ENCODE results near the gene TCF7L2. TPM values are rescaled to one million over a fixed set of nuclear protein-coding genes. Genes with fewer than 3 reads are reported as not detected.

TCF7L2 gene
- 9.9 and 14.8 TPM in 2 replicates for total RNA-seq (2021)
- percentile 78 among the genes with signal in this experiment for Bru-seq, nascent RNA
- percentile 66 among the genes with signal in this experiment for BruChase-seq, experiment 1, labeled RNA remaining after a 2-hour chase
- percentile 52 among the genes with signal in this experiment for BruChase-seq, experiment 2, labeled RNA remaining after a 6-hour chase
- long read RNA-seq, partial matches to known transcripts, result 2 of 5 reads
- long read RNA-seq, other reads (novel, unspliced or antisense), result 3 of 5 reads

DNA sequence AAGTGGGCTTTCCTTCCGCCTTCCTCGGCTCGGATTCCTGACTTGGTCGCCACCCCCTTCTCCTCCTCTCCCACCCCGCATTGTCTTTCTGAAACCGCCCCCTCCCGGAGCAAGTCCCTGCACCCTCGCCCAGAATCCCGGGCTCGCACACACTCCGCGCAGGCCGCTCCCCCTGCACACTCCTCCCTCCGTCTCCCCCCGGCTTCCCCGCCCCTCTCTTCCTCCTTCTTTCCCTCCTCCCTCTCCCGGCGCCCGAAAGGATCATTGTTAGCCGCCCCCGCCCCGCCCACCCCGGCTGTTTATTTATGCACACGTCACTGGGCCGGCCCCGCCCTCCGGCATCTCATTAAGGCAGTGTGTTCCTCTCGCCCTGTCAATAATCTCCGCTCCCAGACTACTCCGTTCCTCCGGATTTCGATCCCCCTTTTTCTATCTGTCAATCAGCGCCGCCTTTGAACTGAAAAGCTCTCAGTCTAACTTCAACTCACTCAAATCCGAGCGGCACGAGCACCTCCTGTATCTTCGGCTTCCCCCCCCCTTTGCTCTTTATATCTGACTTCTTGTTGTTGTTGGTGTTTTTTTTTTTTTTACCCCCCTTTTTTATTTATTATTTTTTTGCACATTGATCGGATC, at the start of gene TCF7L2:
TCF7L2 (plus strand) TSS at position 373 of the 633 bp plus-strand sequence. CDS start 510 bp downstream, outside the sequence.
- H3F3A ChIP-seq (ENCODE audit: insufficient read depth, low read depth), result peaks cover 10% of the 10 kb centered on the region; the same call in 1 of the 2 replicates
- no peaks in the 10 kb centered on the region for H3K9me3 ChIP-seq (ENCODE audit: insufficient read depth, low read depth)
- H3K27me3 ChIP-seq (ENCODE audit: insufficient read depth, low read depth), result no peaks in the 10 kb centered on the region
- no peaks in the 10 kb centered on the region for H3K9me2 ChIP-seq (ENCODE audit: insufficient read depth)
- peak within 1 kb of the TSS; percentile 75 for H3K4me3 ChIP-seq
- H3K4me1 ChIP-seq (replicated peaks; ENCODE audit: insufficient read depth), result peaks cover 27% of the 10 kb centered on the region
- TF ChIP-seq, protein P1, sequence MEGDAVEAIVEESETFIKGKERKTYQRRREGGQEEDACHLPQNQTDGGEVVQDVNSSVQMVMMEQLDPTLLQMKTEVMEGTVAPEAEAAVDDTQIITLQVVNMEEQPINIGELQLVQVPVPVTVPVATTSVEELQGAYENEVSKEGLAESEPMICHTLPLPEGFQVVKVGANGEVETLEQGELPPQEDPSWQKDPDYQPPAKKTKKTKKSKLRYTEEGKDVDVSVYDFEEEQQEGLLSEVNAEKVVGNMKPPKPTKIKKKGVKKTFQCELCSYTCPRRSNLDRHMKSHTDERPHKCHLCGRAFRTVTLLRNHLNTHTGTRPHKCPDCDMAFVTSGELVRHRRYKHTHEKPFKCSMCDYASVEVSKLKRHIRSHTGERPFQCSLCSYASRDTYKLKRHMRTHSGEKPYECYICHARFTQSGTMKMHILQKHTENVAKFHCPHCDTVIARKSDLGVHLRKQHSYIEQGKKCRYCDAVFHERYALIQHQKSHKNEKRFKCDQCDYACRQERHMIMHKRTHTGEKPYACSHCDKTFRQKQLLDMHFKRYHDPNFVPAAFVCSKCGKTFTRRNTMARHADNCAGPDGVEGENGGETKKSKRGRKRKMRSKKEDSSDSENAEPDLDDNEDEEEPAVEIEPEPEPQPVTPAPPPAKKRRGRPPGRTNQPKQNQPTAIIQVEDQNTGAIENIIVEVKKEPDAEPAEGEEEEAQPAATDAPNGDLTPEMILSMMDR (conservative IDR thresholded peaks at IDR 0.05), result no peak
- no peak for TF ChIP-seq EZH2 (IDR thresholded peaks at IDR 0.05; ENCODE audit: low read depth)
- no TSS peak for BruUV-seq (replicated peaks)
- peak within 1 kb of the TSS; percentile 76 for H3K4me2 ChIP-seq
- H2AFZ ChIP-seq, result 0 out of 2 replicates have a peak within 1 kb of the TSS, but pooled peaks have one; percentile 39
- no peaks in the 10 kb centered on the region for H3K36me3 ChIP-seq (ENCODE audit: low read depth)
- no peaks in the 10 kb centered on the region for H4K20me1 ChIP-seq (ENCODE audit: insufficient read depth)
- CTCF ChIA-PET, result no interaction called here
- peaks cover 40% of the 10 kb centered on the region for H3K79me2 ChIP-seq (ENCODE audit: low read depth)
- peak; percentile 90 for DNase-seq
- POLR2A ChIA-PET (ENCODE audit: unreplicated experiment), result interaction anchor here (0.6 kb wide), 1 partner anchor 153 kb away, joined by 11 read pairs; no protein-coding TSS in a partner anchor
- intact Hi-C loops (cut with micrococcal nuclease; ENCODE audit: unreplicated experiment), result loop anchor here (1.0 to 10.0 kb wide), 6 partner anchors 137 to 473 kb away; no protein-coding TSS in a partner anchor
- peak within 1 kb of the TSS; percentile 69 for H3K27ac ChIP-seq

DNA sequence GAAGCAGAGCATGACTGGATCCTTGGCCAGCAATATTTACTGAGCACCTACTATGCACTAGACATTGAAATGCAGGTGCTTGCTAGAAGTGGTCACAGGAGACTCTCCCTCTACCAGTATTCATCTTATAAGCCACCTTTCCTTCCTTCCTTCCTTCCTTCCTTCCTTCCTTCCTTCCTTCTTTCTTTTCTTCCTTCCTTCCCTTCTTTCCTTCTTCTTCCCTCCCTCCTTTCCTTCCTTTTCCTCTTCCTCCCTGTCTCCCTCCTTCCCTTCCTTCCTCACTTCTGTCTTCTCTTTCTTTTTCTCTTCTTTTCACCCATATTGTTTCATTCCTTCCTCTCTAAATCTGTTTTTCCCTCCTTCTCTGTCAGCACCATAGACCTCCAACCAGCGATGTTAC, 47.3 kb upstream of the TCF7L2 start:
- intact Hi-C loops (cut with micrococcal nuclease; ENCODE audit: unreplicated experiment), result no loop called here
- no peaks in the 10 kb centered on the region for H3K79me2 ChIP-seq (ENCODE audit: low read depth)
- BruUV-seq (replicated peaks), result no TSS peak
- no peak overlapping the region for H2AFZ ChIP-seq
- H3K4me1 ChIP-seq (replicated peaks; ENCODE audit: insufficient read depth), result no peaks in the 10 kb centered on the region
- peaks cover 4% of the 10 kb centered on the region; the same call in 1 of the 2 replicates for H3F3A ChIP-seq (ENCODE audit: insufficient read depth, low read depth)
- DNase-seq, result no peak
- TF ChIP-seq, protein P1 (conservative IDR thresholded peaks at IDR 0.05), result no peak
- TF ChIP-seq EZH2 (IDR thresholded peaks at IDR 0.05; ENCODE audit: low read depth), result no peak
- H3K27me3 ChIP-seq (ENCODE audit: insufficient read depth, low read depth), result no peaks in the 10 kb centered on the region
- no peaks in the 10 kb centered on the region for H3K9me2 ChIP-seq (ENCODE audit: insufficient read depth)
- no peak overlapping the region for H3K4me2 ChIP-seq
- no peaks in the 10 kb centered on the region for H4K20me1 ChIP-seq (ENCODE audit: insufficient read depth)
- no peaks in the 10 kb centered on the region for H3K9me3 ChIP-seq (ENCODE audit: insufficient read depth, low read depth)
- H3K4me3 ChIP-seq, result no peak overlapping the region
- ChIA-PET POLR2A (ENCODE audit: unreplicated experiment) (no interaction called here), CTCF (no interaction called here)
- H3K27ac ChIP-seq, result no peak overlapping the region
- no peaks in the 10 kb centered on the region for H3K36me3 ChIP-seq (ENCODE audit: low read depth)

DNA sequence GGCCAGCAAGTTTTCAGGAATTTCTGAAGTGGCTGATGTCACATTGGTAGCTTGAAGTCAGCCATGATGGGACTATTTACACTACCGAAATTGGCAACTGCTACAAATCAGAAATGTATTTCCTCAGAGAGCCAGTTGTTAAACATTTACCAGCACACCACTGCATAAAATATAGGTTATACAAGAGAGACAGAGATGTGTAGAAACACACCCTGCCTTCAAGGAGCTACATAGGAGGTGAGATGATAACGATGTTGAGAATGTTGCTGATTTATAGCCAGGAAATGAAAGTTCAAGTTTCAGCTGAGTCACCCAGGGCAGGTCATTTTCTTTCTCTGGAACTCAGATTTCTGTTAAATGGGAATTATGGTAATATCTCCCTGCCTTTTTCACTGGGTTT, 46.0 kb upstream of the TCF7L2 start:
- H3K79me2 ChIP-seq (ENCODE audit: low read depth), result no peaks in the 10 kb centered on the region
- no peak overlapping the region for H3K4me3 ChIP-seq
- H3K27me3 ChIP-seq (ENCODE audit: insufficient read depth, low read depth), result no peaks in the 10 kb centered on the region
- peak in 1 of 2 experiments; percentile 46 for DNase-seq
- CTCF ChIA-PET, result interaction anchor here (0.7 kb wide), 1 partner anchor 172 kb away, joined by 4 read pairs; no protein-coding TSS in a partner anchor
- H3K4me1 ChIP-seq (replicated peaks; ENCODE audit: insufficient read depth), result no peaks in the 10 kb centered on the region
- intact Hi-C loops (cut with micrococcal nuclease; ENCODE audit: unreplicated experiment), result no loop called here
- no peaks in the 10 kb centered on the region for H3K9me3 ChIP-seq (ENCODE audit: insufficient read depth, low read depth)
- no TSS peak for BruUV-seq (replicated peaks)
- no peaks in the 10 kb centered on the region for H3K9me2 ChIP-seq (ENCODE audit: insufficient read depth)
- no peak overlapping the region for H3K4me2 ChIP-seq
- no peak for TF ChIP-seq EZH2 (IDR thresholded peaks at IDR 0.05; ENCODE audit: low read depth)
- TF ChIP-seq, protein P1 (conservative IDR thresholded peaks at IDR 0.05), result no peak
- no peak overlapping the region for H2AFZ ChIP-seq
- H3F3A ChIP-seq (ENCODE audit: insufficient read depth, low read depth), result peaks cover 4% of the 10 kb centered on the region; the same call in 1 of the 2 replicates
- POLR2A ChIA-PET (ENCODE audit: unreplicated experiment), result no interaction called here
- peak overlapping the region; percentile 36; the same call in 1 of the 2 replicates for H3K27ac ChIP-seq
- no peaks in the 10 kb centered on the region for H3K36me3 ChIP-seq (ENCODE audit: low read depth)
- H4K20me1 ChIP-seq (ENCODE audit: insufficient read depth), result no peaks in the 10 kb centered on the region
